Neural cell (in vitro differentiated cells): ENCODE data around the gene DHX16. TPM values are rescaled to one million over a fixed set of nuclear protein-coding genes. Genes with fewer than 3 reads are reported as not detected.

Source experiments
- H2AFZ ChIP-seq: fragments of 200-600, 300-800 bp; sonication (generic), shearing (Covaris generic); 2 replicates; pipeline ENCODE4 v1.6.0; 2014; ENCODE audit warnings: low read depth, mild to moderate bottlenecking, antibody characterized with exemption, low read length, moderate library complexity
- H3F3A ChIP-seq: fragments of 200-600 bp; shearing (Covaris generic); 2 replicates; pipeline ENCODE4 v1.6.1; 2016; ENCODE audit warnings: mild to moderate bottlenecking, moderate library complexity, mixed read lengths, antibody characterized with exemption, low read length; ENCODE audit not compliant: insufficient read depth, poor library complexity, severe bottlenecking
- H3K27ac ChIP-seq: fragments of 200-600, 300-800 bp; sonication (generic), shearing (Covaris generic); 2 replicates; pipeline ENCODE4 v1.5.1; 2014; ENCODE audit warnings: mild to moderate bottlenecking, low read length, moderate library complexity
- H3K27me3 ChIP-seq: fragments of 300-800, 200-600 bp; sonication (generic), shearing (Covaris generic); 2 replicates; pipeline ENCODE4 v1.6.0; 2014; ENCODE audit warnings: mild to moderate bottlenecking, low read depth, low read length, moderate library complexity; ENCODE audit not compliant: insufficient read depth
- H3K36me3 ChIP-seq: fragments of 300-800, 200-600 bp; sonication (generic), shearing (Covaris generic); 2 replicates; pipeline ENCODE4 v1.5.1; 2014; ENCODE audit warnings: mild to moderate bottlenecking, antibody characterized with exemption, low read length, moderate library complexity; ENCODE audit not compliant: insufficient read depth
- H3K4me2 ChIP-seq: fragments of 300-800, 200-600 bp; sonication (generic), shearing (Covaris generic); 2 replicates; pipeline ENCODE4 v1.6.0; 2014; ENCODE audit warnings: mild to moderate bottlenecking, low read length
- H3K4me3 ChIP-seq: fragments of 300-800, 200-600 bp; sonication (generic), shearing (Covaris generic); 2 replicates; pipeline ENCODE4 v1.5.1; 2014; ENCODE audit warnings: mild to moderate bottlenecking, low read length, moderate library complexity
- H3K79me2 ChIP-seq: fragments of 200-600 bp; shearing (Covaris generic); replicated peaks from 2 replicates; pipeline ENCODE4 v1.6.0; 2014; ENCODE audit warnings: mild to moderate bottlenecking, low read length, moderate library complexity; ENCODE audit not compliant: insufficient read depth
- H3K9ac ChIP-seq: fragments of 300-800, 200-600 bp; sonication (generic), shearing (Covaris generic); 2 replicates; pipeline ENCODE4 v1.6.1; 2016; ENCODE audit warnings: mild to moderate bottlenecking, low read length, mixed read lengths
- H3K9me2 ChIP-seq: fragments of 200-600 bp; shearing (Covaris generic); 2 replicates; pipeline ENCODE4 v1.6.1; 2016; ENCODE audit warnings: mild to moderate bottlenecking, low read length, mixed read lengths; ENCODE audit not compliant: insufficient read depth
- H3K9me3 ChIP-seq: fragments of 200-600, 300-800 bp; sonication (generic), shearing (Covaris generic); 2 replicates; pipeline ENCODE4 v1.6.1; 2016; ENCODE audit warnings: mild to moderate bottlenecking, mixed run types, low read length, moderate library complexity, mixed read lengths
- H4K20me1 ChIP-seq: fragments of 200-600 bp; shearing (Covaris generic); 2 replicates; pipeline ENCODE4 v1.6.1; 2016; ENCODE audit warnings: mild to moderate bottlenecking, mixed run types; ENCODE audit not compliant: insufficient read depth
- EP300 ChIP-seq: fragments of 450-650 bp; conservative IDR thresholded peaks from 2 replicates; pipeline ENCODE4 v1.6.1; 2014; ENCODE audit warnings: antibody characterized with exemption, mild to moderate bottlenecking, moderate library complexity; ENCODE audit not compliant: poor library complexity, severe bottlenecking
- EZH2 ChIP-seq: fragments of 200-600, 300-800 bp; shearing (Covaris generic), sonication (generic); IDR thresholded peaks from 2 replicates; pipeline ENCODE4 v1.6.1; 2014; ENCODE audit warnings: antibody characterized with exemption, low read length, borderline replicate concordance, mild to moderate bottlenecking; ENCODE audit not compliant: insufficient read depth, poor library complexity, severe bottlenecking
- POLR2AphosphoS5 ChIP-seq: IDR thresholded peaks from 2 replicates; pipeline ENCODE4 v1.6.1; 2012
- RAD21 ChIP-seq: fragments of 450-650 bp; conservative IDR thresholded peaks from 2 replicates; pipeline ENCODE4 v1.6.1; 2014; ENCODE audit warnings: antibody characterized with exemption, mild to moderate bottlenecking, moderate library complexity
- TAF1 ChIP-seq: IDR thresholded peaks from 2 replicates; pipeline ENCODE4 v1.6.1; 2012; ENCODE audit warnings: low read depth
- polyA plus RNA-seq: library from polyadenylated mRNA; depleted of rRNA; stranded (reverse); fragments of >200 nt; gene quantifications from 2 replicates; pipeline ENCODE4 v1.2.3, GENCODE V29; 2014
- TF ChIP-seq, protein P1 (sequence below): IDR thresholded peaks from 2 replicates; pipeline ENCODE4 v1.6.1; 2012; ENCODE audit warnings: borderline replicate concordance
- TF ChIP-seq, protein P2 (sequence below): fragments of 450-650 bp; IDR thresholded peaks from 2 replicates; pipeline ENCODE4 v1.5.1; 2014; ENCODE audit warnings: antibody characterized with exemption, mild to moderate bottlenecking, moderate library complexity; ENCODE audit not compliant: poor library complexity, severe bottlenecking

DHX16 gene
- polyA plus RNA-seq, 1 donor from 2014 or later = 29.1 TPM

DNA sequence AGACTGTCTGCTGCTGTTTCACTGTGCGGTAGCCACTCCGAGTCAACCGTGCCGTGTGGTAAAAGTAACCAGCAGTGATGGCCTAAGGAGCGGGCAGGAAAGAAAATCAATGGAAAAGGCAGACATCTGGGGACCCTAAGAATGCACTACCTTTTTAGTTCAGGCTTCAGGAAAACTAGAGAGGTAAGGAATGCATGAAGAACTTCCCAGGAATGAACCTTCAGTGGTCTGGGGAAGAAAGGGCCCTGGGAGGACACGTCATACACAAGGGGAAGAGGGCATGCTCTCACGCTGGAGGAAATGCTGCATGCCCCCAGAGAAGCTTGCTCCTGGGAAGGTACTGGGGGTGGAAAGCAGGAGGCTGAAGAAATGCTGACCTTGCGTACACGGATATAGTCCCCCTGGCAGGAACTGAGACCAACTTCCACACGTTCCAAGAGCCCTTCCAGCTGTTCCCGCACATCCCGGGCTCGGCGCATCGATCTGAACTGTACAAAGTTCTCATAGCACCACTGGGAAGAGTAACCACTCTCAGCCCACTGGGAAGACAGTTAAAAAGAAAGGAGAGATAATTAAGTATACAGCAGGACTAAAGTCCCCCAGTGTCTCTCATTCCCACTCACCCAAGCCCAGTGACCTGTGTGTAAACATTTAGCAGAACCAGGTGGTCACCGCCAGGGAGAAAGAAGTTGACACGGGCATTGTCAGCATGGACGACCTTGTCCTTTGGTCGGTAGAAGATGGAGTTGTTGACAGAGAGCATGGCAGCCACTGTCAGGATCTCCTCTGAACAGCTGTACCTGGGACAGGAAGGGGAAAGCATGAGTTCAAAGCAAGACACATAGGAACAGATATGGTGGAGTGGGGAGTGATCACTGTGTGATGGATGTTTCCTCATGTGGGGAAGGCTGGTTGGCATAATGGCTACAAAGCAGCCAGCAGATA is 17.7 kb downstream of the DHX16 start:
- TF ChIP-seq POLR2AphosphoS5 (no peak), EP300 (no peak), EZH2 (no peak), RAD21 (no peak), TAF1 (no peak)
- TF ChIP-seq, protein P1, sequence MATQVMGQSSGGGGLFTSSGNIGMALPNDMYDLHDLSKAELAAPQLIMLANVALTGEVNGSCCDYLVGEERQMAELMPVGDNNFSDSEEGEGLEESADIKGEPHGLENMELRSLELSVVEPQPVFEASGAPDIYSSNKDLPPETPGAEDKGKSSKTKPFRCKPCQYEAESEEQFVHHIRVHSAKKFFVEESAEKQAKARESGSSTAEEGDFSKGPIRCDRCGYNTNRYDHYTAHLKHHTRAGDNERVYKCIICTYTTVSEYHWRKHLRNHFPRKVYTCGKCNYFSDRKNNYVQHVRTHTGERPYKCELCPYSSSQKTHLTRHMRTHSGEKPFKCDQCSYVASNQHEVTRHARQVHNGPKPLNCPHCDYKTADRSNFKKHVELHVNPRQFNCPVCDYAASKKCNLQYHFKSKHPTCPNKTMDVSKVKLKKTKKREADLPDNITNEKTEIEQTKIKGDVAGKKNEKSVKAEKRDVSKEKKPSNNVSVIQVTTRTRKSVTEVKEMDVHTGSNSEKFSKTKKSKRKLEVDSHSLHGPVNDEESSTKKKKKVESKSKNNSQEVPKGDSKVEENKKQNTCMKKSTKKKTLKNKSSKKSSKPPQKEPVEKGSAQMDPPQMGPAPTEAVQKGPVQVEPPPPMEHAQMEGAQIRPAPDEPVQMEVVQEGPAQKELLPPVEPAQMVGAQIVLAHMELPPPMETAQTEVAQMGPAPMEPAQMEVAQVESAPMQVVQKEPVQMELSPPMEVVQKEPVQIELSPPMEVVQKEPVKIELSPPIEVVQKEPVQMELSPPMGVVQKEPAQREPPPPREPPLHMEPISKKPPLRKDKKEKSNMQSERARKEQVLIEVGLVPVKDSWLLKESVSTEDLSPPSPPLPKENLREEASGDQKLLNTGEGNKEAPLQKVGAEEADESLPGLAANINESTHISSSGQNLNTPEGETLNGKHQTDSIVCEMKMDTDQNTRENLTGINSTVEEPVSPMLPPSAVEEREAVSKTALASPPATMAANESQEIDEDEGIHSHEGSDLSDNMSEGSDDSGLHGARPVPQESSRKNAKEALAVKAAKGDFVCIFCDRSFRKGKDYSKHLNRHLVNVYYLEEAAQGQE = no peak
- Histone ChIP-seq H3K4me3 (no peak overlapping the region), H3K27me3 (no peaks in the 10 kb centered on the region), H3K9me2 (no peaks in the 10 kb centered on the region), H3K79me2 (no peaks in the 10 kb centered on the region), H3K27ac (no peak overlapping the region), H3K9ac (no peak overlapping the region), H3K4me2 (no peak overlapping the region), H3K9me3 (no peaks in the 10 kb centered on the region), H4K20me1 (no peaks in the 10 kb centered on the region), H3K36me3 (no peaks in the 10 kb centered on the region), H3F3A (no peaks in the 10 kb centered on the region), H2AFZ (no peak overlapping the region)

DNA sequence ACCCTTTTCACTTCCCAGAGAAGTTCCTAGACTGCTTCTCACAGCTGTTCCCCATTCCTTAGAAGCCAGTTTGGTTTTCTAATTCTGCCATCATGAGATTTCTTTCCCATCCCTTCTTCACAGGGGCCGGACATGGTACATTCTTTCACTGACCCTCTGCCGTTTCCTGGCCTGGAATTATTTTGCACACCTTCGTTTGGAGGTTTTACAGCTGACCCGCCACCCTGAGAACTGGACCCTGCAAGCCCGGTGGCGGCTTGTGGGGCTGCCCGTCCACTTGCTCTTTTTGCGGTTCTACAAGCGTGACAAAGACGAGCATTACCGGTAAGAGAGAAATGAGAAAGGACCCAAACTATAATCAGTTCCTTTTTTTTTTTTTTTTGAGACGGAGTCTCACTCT is 21.7 kb downstream of the DHX16 start:
- Histone ChIP-seq H3F3A (no peaks in the 10 kb centered on the region), H3K4me2 (no peak overlapping the region), H3K27me3 (no peaks in the 10 kb centered on the region), H2AFZ (no peak overlapping the region), H3K36me3 (no peaks in the 10 kb centered on the region), H3K4me3 (no peak overlapping the region), H3K9me3 (no peaks in the 10 kb centered on the region), H3K79me2 (peaks cover 16% of the 10 kb centered on the region), H3K9ac (no peak overlapping the region), H3K9me2 (no peaks in the 10 kb centered on the region), H4K20me1 (no peaks in the 10 kb centered on the region), H3K27ac (no peak overlapping the region)
- TF ChIP-seq, protein P2, sequence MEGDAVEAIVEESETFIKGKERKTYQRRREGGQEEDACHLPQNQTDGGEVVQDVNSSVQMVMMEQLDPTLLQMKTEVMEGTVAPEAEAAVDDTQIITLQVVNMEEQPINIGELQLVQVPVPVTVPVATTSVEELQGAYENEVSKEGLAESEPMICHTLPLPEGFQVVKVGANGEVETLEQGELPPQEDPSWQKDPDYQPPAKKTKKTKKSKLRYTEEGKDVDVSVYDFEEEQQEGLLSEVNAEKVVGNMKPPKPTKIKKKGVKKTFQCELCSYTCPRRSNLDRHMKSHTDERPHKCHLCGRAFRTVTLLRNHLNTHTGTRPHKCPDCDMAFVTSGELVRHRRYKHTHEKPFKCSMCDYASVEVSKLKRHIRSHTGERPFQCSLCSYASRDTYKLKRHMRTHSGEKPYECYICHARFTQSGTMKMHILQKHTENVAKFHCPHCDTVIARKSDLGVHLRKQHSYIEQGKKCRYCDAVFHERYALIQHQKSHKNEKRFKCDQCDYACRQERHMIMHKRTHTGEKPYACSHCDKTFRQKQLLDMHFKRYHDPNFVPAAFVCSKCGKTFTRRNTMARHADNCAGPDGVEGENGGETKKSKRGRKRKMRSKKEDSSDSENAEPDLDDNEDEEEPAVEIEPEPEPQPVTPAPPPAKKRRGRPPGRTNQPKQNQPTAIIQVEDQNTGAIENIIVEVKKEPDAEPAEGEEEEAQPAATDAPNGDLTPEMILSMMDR = no peak
